Measurements from ENCODE around the gene DIAPH2. TPM values are rescaled to one million over a fixed set of nuclear protein-coding genes. Genes with fewer than 3 reads are reported as not detected.
"Not testable (repeated sequence)": the region's sequence is repeated elsewhere in the genome, so short reads cannot be mapped to it uniquely, and the experiment has no call there.

The DIAPH2 gene
- total RNA-seq, 1 experiment from 2014 or later, result 0.89 TPM

- no peak for DNase-seq
- H4K20me1 ChIP-seq (ENCODE audit: insufficient read depth, low read depth, low read length), result no peaks in the 10 kb centered on the region
- H3K4me3 ChIP-seq (ENCODE audit: low read length), result no peak overlapping the region
- peaks cover 6% of the 10 kb centered on the region for H3K4me1 ChIP-seq (ENCODE audit: low read length)
- H3K9me3 ChIP-seq (ENCODE audit: low read length), result no peaks in the 10 kb centered on the region
- H3K9ac ChIP-seq (ENCODE audit: low read length), result no peak overlapping the region
- H3K36me3 ChIP-seq (ENCODE audit: insufficient read depth, low read length), result no peaks in the 10 kb centered on the region
- H3K4me2 ChIP-seq (ENCODE audit: low read depth, low read length, poor library complexity, severe bottlenecking), result no peak overlapping the region
- H3K9me2 ChIP-seq (replicated peaks; ENCODE audit: insufficient read depth, low read length), result no peaks in the 10 kb centered on the region
- H2AFZ ChIP-seq (ENCODE audit: low read length), result no peak overlapping the region
- no peaks in the 10 kb centered on the region for H3K27me3 ChIP-seq (ENCODE audit: low read length)
- no peak overlapping the region for H3K27ac ChIP-seq (ENCODE audit: low read length)
- H3K79me2 ChIP-seq (ENCODE audit: low read length), result no peaks in the 10 kb centered on the region
Observed at GRCh38 chrX:96837808-96838207, 153.2 kb downstream of the DIAPH2 start.

GRCh38 chrX:96838537-96838936 is 153.9 kb downstream of the DIAPH2 start:
- DNase-seq, result no peak
- Histone ChIP-seq H2AFZ (ENCODE audit: low read length) (no peak overlapping the region), H3K36me3 (ENCODE audit: insufficient read depth, low read length) (no peaks in the 10 kb centered on the region), H3K27ac (ENCODE audit: low read length) (no peak overlapping the region), H3K9ac (ENCODE audit: low read length) (no peak overlapping the region), H4K20me1 (ENCODE audit: insufficient read depth, low read depth, low read length) (no peaks in the 10 kb centered on the region), H3K27me3 (ENCODE audit: low read length) (no peaks in the 10 kb centered on the region), H3K9me2 (replicated peaks; ENCODE audit: insufficient read depth, low read length) (no peaks in the 10 kb centered on the region), H3K79me2 (ENCODE audit: low read length) (no peaks in the 10 kb centered on the region), H3K4me1 (ENCODE audit: low read length) (peaks cover 6% of the 10 kb centered on the region), H3K4me2 (ENCODE audit: low read depth, low read length, poor library complexity, severe bottlenecking) (no peak overlapping the region), H3K4me3 (ENCODE audit: low read length) (no peak overlapping the region), H3K9me3 (ENCODE audit: low read length) (no peaks in the 10 kb centered on the region)

GRCh38 chrX:96841325-96841724 is 156.7 kb downstream of the DIAPH2 start:
- Histone ChIP-seq H2AFZ (ENCODE audit: low read length) (no peak overlapping the region), H3K36me3 (ENCODE audit: insufficient read depth, low read length) (no peaks in the 10 kb centered on the region), H4K20me1 (ENCODE audit: insufficient read depth, low read depth, low read length) (no peaks in the 10 kb centered on the region), H3K4me1 (ENCODE audit: low read length) (no peaks in the 10 kb centered on the region), H3K9ac (ENCODE audit: low read length) (no peak overlapping the region), H3K9me2 (replicated peaks; ENCODE audit: insufficient read depth, low read length) (no peaks in the 10 kb centered on the region), H3K27ac (ENCODE audit: low read length) (no peak overlapping the region), H3K9me3 (ENCODE audit: low read length) (no peaks in the 10 kb centered on the region), H3K4me3 (ENCODE audit: low read length) (no peak overlapping the region), H3K4me2 (ENCODE audit: low read depth, low read length, poor library complexity, severe bottlenecking) (no peak overlapping the region), H3K79me2 (ENCODE audit: low read length) (no peaks in the 10 kb centered on the region), H3K27me3 (ENCODE audit: low read length) (no peaks in the 10 kb centered on the region)
- no peak for DNase-seq

GRCh38 chrX:96841866-96842265 is 157.2 kb downstream of the DIAPH2 start:
- H3K36me3 ChIP-seq (ENCODE audit: insufficient read depth, low read length); H3K9ac ChIP-seq (ENCODE audit: low read length); H2AFZ ChIP-seq (ENCODE audit: low read length): not testable (repeated sequence)

GRCh38 chrX:96843566-96843965 is 158.9 kb downstream of the DIAPH2 start:
- Histone ChIP-seq H3K27ac (ENCODE audit: low read length) (no peak overlapping the region), H3K79me2 (ENCODE audit: low read length) (no peaks in the 10 kb centered on the region), H3K4me1 (ENCODE audit: low read length) (no peaks in the 10 kb centered on the region), H3K4me2 (ENCODE audit: low read depth, low read length, poor library complexity, severe bottlenecking) (no peak overlapping the region), H3K9ac (ENCODE audit: low read length) (no peak overlapping the region), H4K20me1 (ENCODE audit: insufficient read depth, low read depth, low read length) (no peaks in the 10 kb centered on the region), H3K9me2 (replicated peaks; ENCODE audit: insufficient read depth, low read length) (no peaks in the 10 kb centered on the region), H3K4me3 (ENCODE audit: low read length) (no peak overlapping the region), H3K36me3 (ENCODE audit: insufficient read depth, low read length) (no peaks in the 10 kb centered on the region), H3K9me3 (ENCODE audit: low read length) (no peaks in the 10 kb centered on the region), H2AFZ (ENCODE audit: low read length) (no peak overlapping the region), H3K27me3 (ENCODE audit: low read length) (no peaks in the 10 kb centered on the region)
- no peak for DNase-seq

More at GRCh38 chrX:96841866-96842265, 157.2 kb downstream of the DIAPH2 start:
- H3K27ac ChIP-seq (ENCODE audit: low read length); H3K4me2 ChIP-seq (ENCODE audit: low read depth, low read length, poor library complexity, severe bottlenecking); H3K9me3 ChIP-seq (ENCODE audit: low read length); H3K4me1 ChIP-seq (ENCODE audit: low read length); H4K20me1 ChIP-seq (ENCODE audit: insufficient read depth, low read depth, low read length); H3K4me3 ChIP-seq (ENCODE audit: low read length); H3K9me2 ChIP-seq (replicated peaks; ENCODE audit: insufficient read depth, low read length); H3K79me2 ChIP-seq (ENCODE audit: low read length); H3K27me3 ChIP-seq (ENCODE audit: low read length); DNase-seq: not testable (repeated sequence)

GRCh38 chrX:96846841-96847240 is 162.2 kb downstream of the DIAPH2 start:
- H2AFZ ChIP-seq (ENCODE audit: low read length), result no peak overlapping the region
- no peak overlapping the region for H3K9ac ChIP-seq (ENCODE audit: low read length)
- no peaks in the 10 kb centered on the region for H3K9me2 ChIP-seq (replicated peaks; ENCODE audit: insufficient read depth, low read length)
- no peak overlapping the region for H3K4me3 ChIP-seq (ENCODE audit: low read length)
- H3K9me3 ChIP-seq (ENCODE audit: low read length), result no peaks in the 10 kb centered on the region
- H3K27me3 ChIP-seq (ENCODE audit: low read length), result no peaks in the 10 kb centered on the region
- H3K27ac ChIP-seq (ENCODE audit: low read length), result no peak overlapping the region
- H3K4me2 ChIP-seq (ENCODE audit: low read depth, low read length, poor library complexity, severe bottlenecking), result no peak overlapping the region
- H3K4me1 ChIP-seq (ENCODE audit: low read length), result no peaks in the 10 kb centered on the region
- H4K20me1 ChIP-seq (ENCODE audit: insufficient read depth, low read depth, low read length), result no peaks in the 10 kb centered on the region
- no peaks in the 10 kb centered on the region for H3K79me2 ChIP-seq (ENCODE audit: low read length)
- DNase-seq, result no peak
- H3K36me3 ChIP-seq (ENCODE audit: insufficient read depth, low read length), result no peaks in the 10 kb centered on the region

GRCh38 chrX:96859422-96859821 is 174.8 kb downstream of the DIAPH2 start:
- not testable (repeated sequence) for H4K20me1 ChIP-seq (ENCODE audit: insufficient read depth, low read depth, low read length); DNase-seq; H3K9ac ChIP-seq (ENCODE audit: low read length); H3K9me3 ChIP-seq (ENCODE audit: low read length); H3K36me3 ChIP-seq (ENCODE audit: insufficient read depth, low read length); H3K27me3 ChIP-seq (ENCODE audit: low read length); H3K9me2 ChIP-seq (replicated peaks; ENCODE audit: insufficient read depth, low read length); H3K27ac ChIP-seq (ENCODE audit: low read length); H3K79me2 ChIP-seq (ENCODE audit: low read length); H3K4me3 ChIP-seq (ENCODE audit: low read length); H3K4me2 ChIP-seq (ENCODE audit: low read depth, low read length, poor library complexity, severe bottlenecking); H2AFZ ChIP-seq (ENCODE audit: low read length); H3K4me1 ChIP-seq (ENCODE audit: low read length)

- Histone ChIP-seq H4K20me1 (ENCODE audit: insufficient read depth, low read depth, low read length) (no peaks in the 10 kb centered on the region), H3K79me2 (ENCODE audit: low read length) (no peaks in the 10 kb centered on the region), H3K9me3 (ENCODE audit: low read length) (no peaks in the 10 kb centered on the region), H3K9me2 (replicated peaks; ENCODE audit: insufficient read depth, low read length) (no peaks in the 10 kb centered on the region), H3K4me1 (ENCODE audit: low read length) (no peaks in the 10 kb centered on the region), H3K27ac (ENCODE audit: low read length) (no peak overlapping the region), H3K36me3 (ENCODE audit: insufficient read depth, low read length) (no peaks in the 10 kb centered on the region), H2AFZ (ENCODE audit: low read length) (no peak overlapping the region), H3K27me3 (ENCODE audit: low read length) (no peaks in the 10 kb centered on the region), H3K4me3 (ENCODE audit: low read length) (no peak overlapping the region), H3K9ac (ENCODE audit: low read length) (no peak overlapping the region), H3K4me2 (ENCODE audit: low read depth, low read length, poor library complexity, severe bottlenecking) (no peak overlapping the region)
- DNase-seq, result no peak
Observed at GRCh38 chrX:96861218-96861617, 176.6 kb downstream of the DIAPH2 start.

GRCh38 chrX:96861661-96862060 is 177.0 kb downstream of the DIAPH2 start:
- no peak for DNase-seq
- H3K9ac ChIP-seq (ENCODE audit: low read length), result no peak overlapping the region
- H3K4me3 ChIP-seq (ENCODE audit: low read length), result no peak overlapping the region
- no peaks in the 10 kb centered on the region for H3K27me3 ChIP-seq (ENCODE audit: low read length)
- no peaks in the 10 kb centered on the region for H3K36me3 ChIP-seq (ENCODE audit: insufficient read depth, low read length)
- no peaks in the 10 kb centered on the region for H3K4me1 ChIP-seq (ENCODE audit: low read length)
- H4K20me1 ChIP-seq (ENCODE audit: insufficient read depth, low read depth, low read length), result no peaks in the 10 kb centered on the region
- no peaks in the 10 kb centered on the region for H3K9me3 ChIP-seq (ENCODE audit: low read length)
- no peak overlapping the region for H3K27ac ChIP-seq (ENCODE audit: low read length)
- H3K4me2 ChIP-seq (ENCODE audit: low read depth, low read length, poor library complexity, severe bottlenecking), result no peak overlapping the region
- H2AFZ ChIP-seq (ENCODE audit: low read length), result no peak overlapping the region
- H3K79me2 ChIP-seq (ENCODE audit: low read length), result no peaks in the 10 kb centered on the region
- no peaks in the 10 kb centered on the region for H3K9me2 ChIP-seq (replicated peaks; ENCODE audit: insufficient read depth, low read length)
